HCEC 1CT (cell line): Measurements from ENCODE around the gene BEND3.
"Not testable (repeated sequence)": the region's sequence is repeated elsewhere in the genome, so short reads cannot be mapped to it uniquely, and the experiment has no call there.

Source experiments
- DNase-seq: peaks from one replicate; pipeline ENCODE4 v3.0.0-alpha.2; 2017

The BEND3 gene

GRCh38 chr6:107026965-107027364 is 88.3 kb downstream of the BEND3 start:
- DNase-seq, result no peak

- no peak for DNase-seq
Measured at GRCh38 chr6:107021446-107022185, 93.7 kb downstream of the BEND3 start.

DNA sequence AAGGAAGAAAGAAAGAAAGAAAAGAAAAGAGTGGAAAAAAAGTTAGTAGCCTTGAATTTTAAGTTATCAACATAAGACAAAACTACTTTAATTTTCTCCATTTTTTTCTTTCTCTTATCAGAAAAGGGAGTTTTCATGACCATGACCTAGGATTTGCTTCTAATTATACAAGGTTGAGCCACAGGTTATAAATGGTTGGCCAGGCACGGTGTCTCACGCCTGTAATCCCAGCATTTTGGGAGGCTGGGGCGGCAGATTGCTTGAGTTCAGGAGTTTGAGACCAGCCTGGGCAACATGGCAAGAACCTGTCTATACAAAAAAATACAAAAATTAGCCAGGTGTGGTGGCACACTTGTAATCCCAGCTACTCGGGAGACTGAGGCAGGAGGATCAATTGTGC is 95.1 kb downstream of the BEND3 start:
- DNase-seq, result no peak

- not testable (repeated sequence) for DNase-seq
Measured at GRCh38 chr6:107019628-107020027, 95.7 kb downstream of the BEND3 start.

GRCh38 chr6:107019047-107019446 is 96.3 kb downstream of the BEND3 start:
- DNase-seq, result no peak
